Stimulated activated CD4-positive, alpha-beta T cell treated with anti-CD3 and anti-CD28 coated beads, Interleukin-1b, Interleukin-23, amount 100 ng/mL, for 48 hours (primary cell): Measurements from ENCODE around the gene MGAT4B.
"Not testable (repeated sequence)": the region's sequence is repeated elsewhere in the genome, so short reads cannot be mapped to it uniquely, and the experiment has no call there.

ENCODE experiments used
- DNase-seq: peaks from one replicate; pipeline ENCODE4 v3.0.0-alpha.2; 2020

MGAT4B gene

GRCh38 chr5:179806250-179807048 lies at the start of gene MGAT4B:
TSS of gene MGAT4B (minus strand) at chr5:179806866. CDS start at chr5:179806583, 283 bp downstream.
- DNase-seq: peak; percentile 54

DNA sequence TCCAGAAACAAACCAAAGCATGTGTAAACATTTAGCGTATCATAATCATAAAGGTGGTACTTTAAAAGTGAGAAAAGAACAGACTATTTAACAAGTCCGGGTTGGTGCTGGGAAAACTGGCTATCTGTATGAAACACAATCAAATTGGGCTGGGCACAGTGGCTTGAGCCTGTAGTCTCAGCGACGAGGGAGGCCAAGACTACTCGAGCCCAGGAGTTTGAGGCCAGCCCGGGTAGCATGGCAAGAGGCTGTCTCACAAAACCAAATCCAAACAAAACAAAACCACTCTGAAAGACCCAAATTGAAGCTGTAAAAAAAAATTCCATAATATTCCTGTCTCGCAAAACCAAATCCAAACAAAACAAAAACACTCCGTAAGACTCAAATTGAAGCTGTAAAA lies 47.7 kb upstream of the MGAT4B start:
- DNase-seq: no peak

- no peak for DNase-seq
These were observed 46.4 kb upstream of the MGAT4B start for GRCh38 chr5:179852993-179853547.

GRCh38 chr5:179841621-179842020 lies 35.0 kb upstream of the MGAT4B start:
- DNase-seq: no peak

DNA sequence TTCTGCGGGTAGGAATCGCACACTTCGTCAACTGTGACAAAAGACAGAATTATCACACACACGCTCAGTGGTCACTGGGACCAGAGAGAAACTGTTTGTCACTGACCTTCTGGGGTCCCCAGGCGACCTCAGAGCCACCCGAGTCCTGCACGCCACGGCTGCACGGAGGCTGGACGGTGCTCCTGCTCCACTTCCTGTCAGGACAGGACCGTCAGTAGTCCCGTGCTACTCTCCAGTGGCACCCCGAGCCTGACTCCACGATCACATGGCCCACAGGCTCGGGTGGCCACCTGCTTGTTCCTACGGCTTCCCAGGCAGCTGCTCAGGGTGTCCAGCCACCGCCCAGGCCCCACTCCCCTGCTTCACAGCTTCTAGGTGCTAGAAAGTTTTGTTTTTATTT lies 34.1 kb upstream of the MGAT4B start:
- DNase-seq: no peak

DNA sequence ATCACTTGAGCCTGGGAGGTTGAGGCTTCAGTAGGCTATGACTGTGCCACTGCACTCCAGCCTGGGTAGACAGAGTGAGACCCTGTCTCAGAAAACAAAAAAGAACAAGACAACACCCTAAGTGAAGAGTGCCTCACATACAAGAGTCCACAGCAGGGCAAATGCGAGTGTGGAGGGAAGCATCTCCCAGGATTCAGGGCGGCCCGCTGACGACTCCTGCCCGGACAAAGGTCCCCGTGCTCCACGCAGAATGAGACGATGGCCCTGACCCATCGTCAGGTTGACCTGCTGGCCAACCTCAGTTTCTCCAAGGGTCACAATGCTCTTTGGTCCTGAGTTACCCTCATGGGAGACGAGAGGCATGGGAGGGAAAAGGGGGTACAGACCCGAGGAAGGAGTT lies 33.7 kb upstream of the MGAT4B start:
- no peak for DNase-seq

GRCh38 chr5:179839328-179840256 lies 32.9 kb upstream of the MGAT4B start:
- DNase-seq: no peak

DNA sequence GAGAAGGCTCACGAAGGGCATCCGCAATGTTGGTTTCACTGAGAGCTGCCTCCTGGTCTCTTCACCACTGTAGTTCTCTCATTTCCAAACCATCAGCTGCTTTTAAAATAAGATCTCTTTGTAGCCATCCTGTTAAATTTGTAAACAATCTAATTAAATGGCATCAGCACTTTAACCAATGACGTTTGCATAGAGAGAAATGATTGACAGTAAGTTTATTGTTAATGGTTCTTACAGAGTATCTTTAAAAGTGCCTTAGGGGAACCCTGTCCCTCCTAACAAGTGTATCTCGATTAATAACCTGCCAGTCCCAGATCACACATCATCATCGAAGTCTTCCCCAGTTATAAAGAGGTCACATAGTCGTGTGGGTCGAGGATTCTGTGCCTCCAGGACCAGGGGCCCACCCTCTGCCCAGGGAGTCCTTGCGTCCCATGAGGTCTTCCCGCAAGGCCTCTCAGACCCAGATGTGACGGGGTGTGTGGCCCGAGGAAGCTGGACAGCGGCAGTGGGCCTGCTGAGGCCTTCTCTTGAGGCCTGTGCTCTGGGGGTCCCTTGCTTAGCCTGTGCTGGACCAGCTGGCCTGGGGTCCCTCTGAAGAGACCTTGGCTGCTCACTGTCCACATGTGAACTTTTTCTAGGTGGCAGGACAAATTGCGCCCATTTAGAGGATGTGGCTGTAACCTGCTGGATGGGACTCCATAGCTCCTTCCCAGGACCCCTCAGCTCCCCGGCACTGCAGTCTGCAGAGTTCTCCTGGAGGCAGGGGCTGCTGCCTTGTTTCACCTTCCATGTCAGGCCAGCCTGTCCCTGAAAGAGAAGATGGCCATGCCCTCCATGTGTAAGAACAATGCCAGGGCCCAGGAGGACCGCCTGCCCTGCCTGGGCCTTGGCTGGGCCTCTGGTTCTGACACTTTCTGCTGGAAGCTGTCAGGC lies 30.7 kb upstream of the MGAT4B start:
- no peak for DNase-seq

DNA sequence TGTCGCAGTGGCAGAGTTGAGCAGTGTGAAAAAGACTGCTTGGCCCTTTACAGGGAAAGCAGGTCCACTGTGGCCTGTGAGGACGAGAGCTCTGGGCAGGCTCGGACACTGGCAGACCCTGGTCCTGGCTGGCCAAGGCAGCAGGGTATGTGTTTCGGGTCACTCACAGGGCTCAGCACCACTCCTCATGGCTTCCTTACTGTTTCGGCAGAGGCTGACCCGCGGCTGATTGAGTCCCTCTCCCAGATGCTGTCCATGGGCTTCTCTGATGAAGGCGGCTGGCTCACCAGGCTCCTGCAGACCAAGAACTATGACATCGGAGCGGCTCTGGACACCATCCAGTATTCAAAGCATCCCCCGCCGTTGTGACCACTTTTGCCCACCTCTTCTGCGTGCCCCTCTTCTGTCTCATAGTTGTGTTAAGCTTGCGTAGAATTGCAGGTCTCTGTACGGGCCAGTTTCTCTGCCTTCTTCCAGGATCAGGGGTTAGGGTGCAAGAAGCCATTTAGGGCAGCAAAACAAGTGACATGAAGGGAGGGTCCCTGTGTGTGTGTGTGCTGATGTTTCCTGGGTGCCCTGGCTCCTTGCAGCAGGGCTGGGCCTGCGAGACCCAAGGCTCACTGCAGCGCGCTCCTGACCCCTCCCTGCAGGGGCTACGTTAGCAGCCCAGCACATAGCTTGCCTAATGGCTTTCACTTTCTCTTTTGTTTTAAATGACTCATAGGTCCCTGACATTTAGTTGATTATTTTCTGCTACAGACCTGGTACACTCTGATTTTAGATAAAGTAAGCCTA lies 29.8 kb upstream of the MGAT4B start:
- peak; percentile 59 for DNase-seq

GRCh38 chr5:179834871-179835270 lies 28.2 kb upstream of the MGAT4B start:
- DNase-seq: not testable (repeated sequence)

- DNase-seq: no peak
These were observed 27.5 kb upstream of the MGAT4B start for GRCh38 chr5:179834120-179834519.

DNA sequence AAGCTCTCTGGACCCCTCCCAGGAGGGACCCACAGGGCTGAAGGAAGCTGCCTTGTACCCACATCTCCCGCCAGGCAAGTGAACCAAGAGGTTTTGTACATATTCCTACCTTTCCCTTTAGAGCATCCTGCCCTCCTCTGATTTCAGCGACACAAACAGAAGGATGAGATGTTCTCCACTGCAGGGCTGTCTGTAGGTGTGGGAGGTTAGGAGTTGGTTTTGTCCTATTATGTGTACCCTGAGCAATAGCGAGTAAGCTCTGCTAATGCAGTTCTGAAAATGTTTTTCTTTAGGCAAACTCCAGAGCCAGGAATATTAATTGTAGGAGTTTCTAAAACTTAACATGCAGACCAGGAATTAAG lies 27.0 kb upstream of the MGAT4B start:
- no peak for DNase-seq

- no peak for DNase-seq
These were observed 26.5 kb upstream of the MGAT4B start for GRCh38 chr5:179833056-179833708.

DNA sequence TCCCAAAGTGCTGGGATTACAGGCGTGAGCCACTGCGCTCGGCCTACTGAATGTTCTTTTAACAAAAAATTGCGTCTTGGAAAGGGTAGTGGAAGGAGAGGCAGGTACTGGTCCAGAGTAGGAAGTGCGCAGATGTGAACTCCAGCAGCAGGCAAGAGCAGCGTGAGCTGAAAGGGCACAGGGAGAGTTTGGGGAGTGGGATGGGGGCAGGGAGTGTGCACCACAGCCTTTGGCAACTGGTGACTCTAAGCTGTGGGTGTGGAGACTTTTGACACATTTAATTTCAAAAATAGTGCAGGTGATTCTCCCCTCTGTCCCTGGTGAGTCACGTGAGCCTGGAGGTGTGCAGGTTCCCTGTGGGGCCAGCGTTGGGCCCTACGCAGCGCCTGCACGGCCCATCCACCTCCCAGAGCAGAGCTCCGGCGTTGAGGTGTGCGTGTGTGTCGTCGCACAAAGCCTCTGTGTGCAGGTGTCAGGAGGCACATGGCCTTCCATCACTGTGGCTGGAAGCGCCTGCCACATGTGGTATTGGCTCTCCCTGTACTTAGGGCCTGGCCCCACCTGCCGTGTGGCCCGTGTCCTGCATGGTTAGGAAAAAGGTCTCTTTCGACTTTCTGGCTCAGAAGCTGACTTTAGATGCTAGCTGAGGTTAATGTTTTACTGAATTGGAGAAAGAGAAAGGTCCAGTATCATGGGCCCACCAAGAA lies 25.5 kb upstream of the MGAT4B start:
- no peak for DNase-seq

DNA sequence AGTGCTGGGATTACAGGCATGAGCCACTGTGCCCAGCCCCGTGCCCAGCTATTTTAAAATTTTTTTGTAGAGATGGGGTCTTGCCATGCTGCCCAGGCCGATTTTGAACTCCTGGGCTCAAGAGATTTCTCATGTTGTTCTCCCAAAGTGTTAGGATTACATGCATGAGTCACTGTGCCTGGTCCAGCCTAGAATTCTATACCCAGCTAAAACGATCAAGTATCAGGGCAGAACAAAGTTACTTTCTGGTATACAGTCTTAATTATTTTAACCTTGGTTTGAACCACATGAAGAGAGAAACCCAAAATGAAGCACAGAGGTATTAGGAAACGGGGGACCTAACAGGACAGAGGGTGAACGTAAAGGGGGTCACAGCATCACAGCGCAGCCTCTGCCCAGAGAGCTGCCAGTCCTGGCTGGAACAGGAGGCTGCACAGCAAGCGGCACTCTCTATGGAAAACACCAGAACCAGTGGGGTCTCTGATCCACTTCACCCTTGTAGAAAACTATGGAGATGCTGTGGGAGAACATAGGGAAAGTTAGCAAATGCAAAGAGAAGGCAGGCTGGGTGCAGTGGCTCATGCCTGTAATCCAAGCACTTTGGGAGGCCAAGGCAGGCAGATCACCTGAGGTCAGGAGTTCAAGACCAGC lies 24.3 kb upstream of the MGAT4B start:
- no peak for DNase-seq

GRCh38 chr5:179829732-179830435 lies 23.2 kb upstream of the MGAT4B start:
- no peak for DNase-seq

DNA sequence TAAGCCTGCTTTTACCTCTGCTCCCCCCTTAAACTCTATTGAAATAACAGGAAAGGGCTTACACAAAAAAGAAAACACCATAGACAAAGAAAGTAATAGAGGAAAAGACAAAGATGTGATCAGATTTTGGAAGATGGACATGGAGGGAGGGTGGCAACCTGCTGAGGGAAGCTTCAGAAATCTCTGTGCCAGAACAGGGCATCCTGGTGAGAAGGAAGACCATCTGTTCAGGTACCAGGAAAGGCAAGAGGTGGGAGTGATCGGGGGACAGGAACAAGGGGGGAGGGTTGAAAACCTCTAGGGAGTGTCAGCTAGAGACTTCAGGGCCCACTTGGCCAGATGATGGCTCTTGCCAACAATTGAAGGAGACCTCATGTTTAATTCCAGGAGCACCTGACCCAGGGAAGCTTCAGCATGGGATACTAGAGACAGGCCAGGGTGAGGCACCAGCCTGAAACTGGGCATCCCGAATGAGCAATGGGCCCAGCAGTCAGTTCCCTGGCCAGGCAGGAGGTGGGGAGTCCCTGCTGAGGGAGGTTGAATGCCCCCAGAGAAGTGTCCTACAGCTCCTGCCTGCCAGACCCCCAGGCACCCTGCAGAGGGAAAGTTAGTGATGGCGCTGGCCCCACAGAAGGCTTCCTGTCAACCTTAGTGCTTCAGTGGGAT lies 22.2 kb upstream of the MGAT4B start:
- no peak for DNase-seq

DNA sequence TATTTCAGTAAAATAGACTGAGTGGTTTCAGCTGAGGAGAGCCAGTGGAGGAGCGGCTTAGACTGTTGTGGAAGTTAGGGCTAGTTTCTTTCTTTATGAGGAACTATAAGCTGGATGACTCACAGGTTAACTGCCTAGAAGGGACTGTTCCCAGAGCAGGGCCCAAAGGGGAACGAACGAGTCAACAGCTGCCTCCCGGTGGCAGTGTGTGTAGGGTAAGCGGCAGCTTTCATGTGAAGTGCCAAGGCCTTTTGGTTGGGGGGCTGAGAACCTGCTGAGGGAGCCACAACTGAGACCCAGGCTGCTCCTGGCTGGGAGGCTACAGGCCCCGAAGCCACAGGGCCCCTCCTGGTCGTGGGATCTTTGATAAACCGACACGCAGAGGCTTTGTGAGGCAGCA lies 21.0 kb upstream of the MGAT4B start:
- peak; percentile 74 for DNase-seq
